Vagina (tissue), 2 donors: ENCODE measurements around the gene OR51G2.

Experiments
- CTCF ChIP-seq, 3 experiments: fragments of 450-650 bp in 2 of 3; fragments of 200-600 bp in 1 of 3; sonication (generic) in 1 of 3; IDR thresholded peaks; one replicate each; pipeline ENCODE4 v1.5.1; 2017 to 2019; ENCODE audit warnings: antibody characterized with exemption in 3 of 3, mild to moderate bottlenecking in 2 of 3, moderate library complexity in 2 of 3
- POLR2A ChIP-seq, 2 donors: fragments of 450-650 bp; IDR thresholded peaks; one replicate each; pipeline ENCODE4 v1.6.1; 2017; ENCODE audit warnings: antibody characterized with exemption in 2 of 2, mild to moderate bottlenecking in 2 of 2, moderate library complexity in 2 of 2
- POLR2AphosphoS5 ChIP-seq, 2 donors: sonication (generic); formaldehyde crosslinking; IDR thresholded peaks; one replicate each; pipeline ENCODE4 v1.9.0; 2017; ENCODE audit warnings: antibody characterized with exemption in 2 of 2, mild to moderate bottlenecking in 2 of 2, low read depth in 1 of 2; ENCODE audit not compliant: insufficient read depth in 1 of 2

GRCh38 chr11:4881860-4882500, 37.2 kb downstream of the OR51G2 start, which contains the start of gene OR51T1:
- no peak for TF ChIP-seq CTCF (IDR thresholded peaks at IDR 0.05)
- TF ChIP-seq POLR2A (IDR thresholded peaks at IDR 0.05), result no peak
- TF ChIP-seq POLR2AphosphoS5 (IDR thresholded peaks at IDR 0.05; ENCODE audit: insufficient read depth in 1 of 2, low read depth in 1 of 2), result no peak
